GM18868 (cell line): ENCODE results near the gene AJUBA.
A peak's percentile ranks its signal among the peaks of the same experiment; 100 is the strongest.
"Not testable (repeated sequence)": the region's sequence is repeated elsewhere in the genome, so short reads cannot be mapped to it uniquely, and the experiment has no call there.

ENCODE experiments used
- ATAC-seq: cut with Tn5 transposase; IDR thresholded peaks from one replicate; pipeline ENCODE4 v1.9.1; 2021; ENCODE audit warnings: mild to moderate bottlenecking, moderate library complexity; ENCODE audit not compliant: unreplicated experiment

The AJUBA gene

GRCh38 chr14:23006544-23007419 lies 24.4 kb upstream of the AJUBA start:
- peak; percentile 94 for ATAC-seq

GRCh38 chr14:23006188-23006534 lies 23.8 kb upstream of the AJUBA start:
- no peak for ATAC-seq

- no peak for ATAC-seq
These were observed 23.3 kb upstream of the AJUBA start for GRCh38 chr14:23005451-23006187.

- not testable (repeated sequence) for ATAC-seq
These were observed 21.9 kb upstream of the AJUBA start for GRCh38 chr14:23004274-23004673.

GRCh38 chr14:23002592-23002991 lies 20.2 kb upstream of the AJUBA start:
- ATAC-seq, result no peak

- ATAC-seq, result no peak
These were observed 18.5 kb upstream of the AJUBA start for GRCh38 chr14:23000860-23001259.

GRCh38 chr14:22998329-22999012 lies 16.1 kb upstream of the AJUBA start:
- ATAC-seq, result no peak

- no peak for ATAC-seq
These were observed 15.4 kb upstream of the AJUBA start for GRCh38 chr14:22997676-22998323.

GRCh38 chr14:22996768-22997654 lies 14.7 kb upstream of the AJUBA start:
- ATAC-seq, result no peak

- ATAC-seq, result no peak
These were observed 13.7 kb upstream of the AJUBA start for GRCh38 chr14:22995889-22996625.

- no peak for ATAC-seq
These were observed 12.5 kb upstream of the AJUBA start for GRCh38 chr14:22994762-22995275.

GRCh38 chr14:22993517-22993916 lies 11.2 kb upstream of the AJUBA start:
- no peak for ATAC-seq

- no peak for ATAC-seq
These were observed 9.5 kb upstream of the AJUBA start for GRCh38 chr14:22991852-22992251.

- ATAC-seq, result no peak
These were observed 4.9 kb upstream of the AJUBA start for GRCh38 chr14:22987291-22987690.

- peak; percentile 55 for ATAC-seq
These were observed 4.2 kb upstream of the AJUBA start for GRCh38 chr14:22986508-22987054.

GRCh38 chr14:22985894-22986507 lies 3.6 kb upstream of the AJUBA start:
- ATAC-seq, result no peak

GRCh38 chr14:22984959-22985658 lies 2.8 kb upstream of the AJUBA start:
- no peak for ATAC-seq
